CD4-positive, CD25-positive, alpha-beta regulatory T cell (primary cell): ENCODE results near the gene TICAM2. TPM values are rescaled to one million over a fixed set of nuclear protein-coding genes. Genes with fewer than 3 reads are reported as not detected.

Experiments used
- ATAC-seq, 2 donors: fragments of 150-1000 bp; cut with Tn5 transposase; one replicate each; pipeline ENCODE4 v1.10.0; 2021; ENCODE audit warnings: low read depth in 2 of 2, moderate number of reproducible peaks in 2 of 2, moderate library complexity in 1 of 2
- DNase-seq, 3 donors: peaks; one replicate each; pipeline versions ENCODE4 v3.0.0 to v3.0.0-alpha.2; 2012 to 2022; ENCODE audit warnings: mixed read lengths in 1 of 3
- H3K27ac ChIP-seq: one replicate; pipeline ENCODE4 v1.7.0; 2013; ENCODE audit warnings: mild to moderate bottlenecking, low read length; ENCODE audit not compliant: insufficient read depth, poor library complexity, severe bottlenecking
- H3K27me3 ChIP-seq: one replicate; pipeline ENCODE4 v1.7.0; 2013; ENCODE audit warnings: low read length; ENCODE audit not compliant: control insufficient read depth, insufficient read depth
- H3K36me3 ChIP-seq: one replicate; pipeline ENCODE4 v1.7.0; 2013; ENCODE audit warnings: mild to moderate bottlenecking, low read length, moderate library complexity; ENCODE audit not compliant: control insufficient read depth, insufficient read depth
- H3K4me1 ChIP-seq: 2 replicates; pipeline ENCODE4 v1.7.0; 2013; ENCODE audit warnings: mild to moderate bottlenecking, low read length; ENCODE audit not compliant: insufficient read depth, control insufficient read depth, poor library complexity, severe bottlenecking
- H3K4me3 ChIP-seq: one replicate; pipeline ENCODE4 v1.7.0; 2013; ENCODE audit warnings: low read depth, mild to moderate bottlenecking, low read length, moderate library complexity
- H3K9me3 ChIP-seq, 2 experiments: 1 replicate in 1 of 2; 2 replicates in 1 of 2; pipeline ENCODE4 v1.7.0; 2013; ENCODE audit warnings: low read length in 2 of 2, mild to moderate bottlenecking in 1 of 2, moderate library complexity in 1 of 2; ENCODE audit not compliant: control insufficient read depth in 2 of 2
- H3K27ac Mint-ChIP-seq, 3 donors: one replicate each; pipeline ENCODE4 v1.8.0; 2020 to 2022; ENCODE audit warnings: mild to moderate bottlenecking in 3 of 3, mixed read lengths in 3 of 3, moderate library complexity in 2 of 3
- H3K27me3 Mint-ChIP-seq: one replicate; pipeline ENCODE4 v1.8.0; 2022; ENCODE audit warnings: mild to moderate bottlenecking, mixed read lengths
- H3K36me3 Mint-ChIP-seq: one replicate; pipeline ENCODE4 v1.8.0; 2020; ENCODE audit warnings: mixed read lengths
- H3K4me1 Mint-ChIP-seq, 4 donors: one replicate each; pipeline ENCODE4 v1.8.0; 2020 to 2022; ENCODE audit warnings: mixed read lengths in 4 of 4, mild to moderate bottlenecking in 1 of 4
- H3K4me3 Mint-ChIP-seq, 4 donors: one replicate each; pipeline ENCODE4 v1.8.0; 2020 to 2022; ENCODE audit warnings: mild to moderate bottlenecking in 4 of 4, mixed read lengths in 4 of 4, moderate library complexity in 3 of 4
- H3K9me3 Mint-ChIP-seq, 7 donors: one replicate each; pipeline ENCODE4 v1.8.0; 2020 to 2022; ENCODE audit warnings: mixed read lengths in 7 of 7, mild to moderate bottlenecking in 3 of 7, moderate library complexity in 2 of 7
- polyA plus RNA-seq, 4 donors: library from polyadenylated mRNA; unstranded; fragments of 300-500 nt; fragmentation: Illumina TruSeq; gene quantifications; one replicate each; pipeline ENCODE4 v1.2.3, GENCODE V29; 2021
- total RNA-seq: library from RNA; stranded (reverse); gene quantifications from one replicate; pipeline ENCODE4 v1.2.3, GENCODE V29; 2022

Gene TICAM2
- total and polyA plus RNA-seq, 5 donors from 2014 or later = 0.25 to 0.67 (median 0.29) TPM; not detected in 2

- Mint-ChIP-seq H3K4me1 (peaks cover 19 to 37% (median 27%) of the 10 kb centered on the region in 4 donors), H3K9me3 (peaks cover 0 to 2% (median 0%) of the 10 kb centered on the region in 7 donors), H3K36me3 (peaks cover 12% of the 10 kb centered on the region), H3K4me3 (peak overlapping the region; percentile 59 to 93 (median 84)), H3K27me3 (no peaks in the 10 kb centered on the region), H3K27ac (peak overlapping the region; percentile 75 to 89 (median 84))
- Histone ChIP-seq H3K36me3 (no peaks in the 10 kb centered on the region), H3K4me3 (peak overlapping the region; percentile 9), H3K9me3 (no peaks in the 10 kb centered on the region), H3K27ac (no peak overlapping the region), H3K4me1 (peaks cover 13% of the 10 kb centered on the region), H3K27me3 (no peaks in the 10 kb centered on the region)
- ATAC-seq (no peak), DNase-seq (no peak)
Measured at GRCh38 chr5:115602591-115603125, 379 bp upstream of the TICAM2 start.

GRCh38 chr5:115600766-115601165 is 1.5 kb downstream of the TICAM2 start:
- no peaks in the 10 kb centered on the region for H3K27me3 Mint-ChIP-seq

GRCh38 chr5:115599924-115600323 is 2.4 kb downstream of the TICAM2 start:
- Mint-ChIP-seq H3K4me1 (peaks cover 5 to 31% (median 22%) of the 10 kb centered on the region in 4 donors), H3K27ac (peak overlapping the region in 2 of 3 donors; percentile 10 to 23), H3K4me3 (peak overlapping the region in 2 of 4 donors; percentile 7 to 73), H3K36me3 (peaks cover 3% of the 10 kb centered on the region), H3K27me3 (no peaks in the 10 kb centered on the region), H3K9me3 (peaks cover 0 to 4% (median 0%) of the 10 kb centered on the region in 7 donors)
- Histone ChIP-seq H3K9me3 (no peaks in the 10 kb centered on the region), H3K4me3 (no peak overlapping the region), H3K4me1 (peaks cover 13% of the 10 kb centered on the region), H3K36me3 (no peaks in the 10 kb centered on the region), H3K27me3 (no peaks in the 10 kb centered on the region), H3K27ac (no peak overlapping the region)
- DNase-seq (no peak), ATAC-seq (no peak)

More at GRCh38 chr5:115600766-115601165, 1.5 kb downstream of the TICAM2 start:
- Mint-ChIP-seq H3K4me3 (peak overlapping the region; percentile 5 to 77 (median 40)), H3K36me3 (peaks cover 3% of the 10 kb centered on the region), H3K9me3 (peaks cover 0 to 2% (median 0%) of the 10 kb centered on the region in 7 donors), H3K4me1 (peaks cover 6 to 34% (median 22%) of the 10 kb centered on the region in 4 donors), H3K27ac (peak overlapping the region in 1 of 3 donors; percentile 22)
- Histone ChIP-seq H3K9me3 (no peaks in the 10 kb centered on the region), H3K27me3 (no peaks in the 10 kb centered on the region), H3K4me3 (peak overlapping the region; percentile 85), H3K36me3 (no peaks in the 10 kb centered on the region), H3K4me1 (peaks cover 13% of the 10 kb centered on the region), H3K27ac (no peak overlapping the region)
- ATAC-seq (no peak), DNase-seq (no peak)

GRCh38 chr5:115599502-115599901 is 2.8 kb downstream of the TICAM2 start:
- no peaks in the 10 kb centered on the region for H3K36me3 ChIP-seq
- no peak for DNase-seq
- H3K4me1 ChIP-seq = peaks cover 13% of the 10 kb centered on the region
- H3K27me3 Mint-ChIP-seq = no peaks in the 10 kb centered on the region
- H3K27ac Mint-ChIP-seq = peak overlapping the region in 1 of 3 donors; percentile 23
- no peaks in the 10 kb centered on the region for H3K9me3 ChIP-seq
- ATAC-seq = no peak
- no peak overlapping the region for H3K4me3 ChIP-seq
- peaks cover 5 to 31% (median 22%) of the 10 kb centered on the region in 4 donors for H3K4me1 Mint-ChIP-seq
- H3K4me3 Mint-ChIP-seq = peak overlapping the region in 1 of 4 donors; percentile 73
- H3K36me3 Mint-ChIP-seq = peaks cover 3% of the 10 kb centered on the region
- H3K27ac ChIP-seq = no peak overlapping the region
- no peaks in the 10 kb centered on the region for H3K27me3 ChIP-seq
- peaks cover 0 to 4% (median 0%) of the 10 kb centered on the region in 7 donors for H3K9me3 Mint-ChIP-seq

- no peaks in the 10 kb centered on the region for H3K27me3 Mint-ChIP-seq
- Histone ChIP-seq H3K36me3 (no peaks in the 10 kb centered on the region), H3K9me3 (no peaks in the 10 kb centered on the region), H3K27ac (no peak overlapping the region), H3K4me1 (no peaks in the 10 kb centered on the region), H3K27me3 (no peaks in the 10 kb centered on the region), H3K4me3 (no peak overlapping the region)
- peaks cover 0 to 2% (median 1%) of the 10 kb centered on the region in 4 donors for H3K4me1 Mint-ChIP-seq
- H3K36me3 Mint-ChIP-seq = no peaks in the 10 kb centered on the region
- no peak for ATAC-seq
- H3K27ac Mint-ChIP-seq = no peak overlapping the region
- DNase-seq = no peak
- H3K9me3 Mint-ChIP-seq = peaks cover 0 to 2% (median 0%) of the 10 kb centered on the region in 7 donors
- H3K4me3 Mint-ChIP-seq = no peak overlapping the region
Measured at GRCh38 chr5:115594128-115595047, 7.9 kb downstream of the TICAM2 start.

- H3K9me3 ChIP-seq = no peaks in the 10 kb centered on the region
- no peak for DNase-seq
- Mint-ChIP-seq H3K9me3 (no peaks in the 10 kb centered on the region), H3K27ac (no peak overlapping the region), H3K4me1 (no peaks in the 10 kb centered on the region), H3K4me3 (no peak overlapping the region), H3K36me3 (no peaks in the 10 kb centered on the region), H3K27me3 (no peaks in the 10 kb centered on the region)
- no peaks in the 10 kb centered on the region for H3K4me1 ChIP-seq
- no peaks in the 10 kb centered on the region for H3K27me3 ChIP-seq
- no peak overlapping the region for H3K27ac ChIP-seq
- ATAC-seq = no peak
- H3K36me3 ChIP-seq = no peaks in the 10 kb centered on the region
- H3K4me3 ChIP-seq = no peak overlapping the region
Measured at GRCh38 chr5:115589043-115589442, 13.2 kb downstream of the TICAM2 start.

- H3K27ac ChIP-seq = no peak overlapping the region
- H3K9me3 Mint-ChIP-seq = no peaks in the 10 kb centered on the region
- no peaks in the 10 kb centered on the region for H3K27me3 ChIP-seq
- no peaks in the 10 kb centered on the region for H3K36me3 Mint-ChIP-seq
- H3K27me3 Mint-ChIP-seq = no peaks in the 10 kb centered on the region
- no peaks in the 10 kb centered on the region for H3K9me3 ChIP-seq
- H3K36me3 ChIP-seq = no peaks in the 10 kb centered on the region
- no peak overlapping the region for H3K27ac Mint-ChIP-seq
- no peak for ATAC-seq
- H3K4me1 ChIP-seq = no peaks in the 10 kb centered on the region
- no peaks in the 10 kb centered on the region for H3K4me1 Mint-ChIP-seq
- no peak for DNase-seq
- no peak overlapping the region for H3K4me3 Mint-ChIP-seq
- H3K4me3 ChIP-seq = no peak overlapping the region
Measured at GRCh38 chr5:115588640-115589039, 13.6 kb downstream of the TICAM2 start.
